HG02610 (cell line): ENCODE measurements around the gene PRKD2.
"Not testable (repeated sequence)": the region's sequence is repeated elsewhere in the genome, so short reads cannot be mapped to it uniquely, and the experiment has no call there.

ENCODE experiments used
- ATAC-seq: cut with Tn5 transposase; IDR thresholded peaks from one replicate; pipeline ENCODE4 v1.9.1; 2021; ENCODE audit warnings: mild to moderate bottlenecking, moderate library complexity; ENCODE audit not compliant: unreplicated experiment

The PRKD2 gene

DNA sequence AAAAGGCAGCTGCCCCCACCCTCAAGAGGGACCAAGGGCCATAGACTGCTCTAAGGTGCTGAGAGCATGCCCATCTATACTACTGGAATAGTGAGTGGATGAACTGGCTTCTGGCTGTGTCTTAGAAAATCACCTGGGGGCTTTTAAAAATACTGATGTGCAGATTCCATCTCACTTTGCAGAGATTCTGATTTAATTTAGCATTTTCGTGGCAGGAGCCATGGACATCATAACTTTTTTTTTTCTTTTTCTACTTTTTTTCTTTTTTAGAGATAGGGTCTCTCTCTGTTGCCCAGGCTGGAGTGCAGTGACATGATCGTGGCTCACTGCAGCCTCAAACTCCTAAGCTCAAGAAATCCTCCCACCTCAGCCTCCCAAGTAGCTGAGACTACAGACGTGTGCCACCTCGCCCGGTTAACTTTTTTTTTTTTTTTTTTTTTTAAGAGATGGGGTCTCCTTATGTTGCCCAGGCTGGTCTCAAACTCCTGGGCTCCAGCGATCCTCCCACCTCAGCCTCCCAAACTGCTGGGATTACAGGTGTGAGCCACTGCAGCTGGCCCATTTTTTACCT, 4.1 kb downstream of the PRKD2 start:
- ATAC-seq: not testable (repeated sequence)

- no peak for ATAC-seq
Measured at GRCh38 chr19:46710687-46711086, 6.2 kb downstream of the PRKD2 start.

DNA sequence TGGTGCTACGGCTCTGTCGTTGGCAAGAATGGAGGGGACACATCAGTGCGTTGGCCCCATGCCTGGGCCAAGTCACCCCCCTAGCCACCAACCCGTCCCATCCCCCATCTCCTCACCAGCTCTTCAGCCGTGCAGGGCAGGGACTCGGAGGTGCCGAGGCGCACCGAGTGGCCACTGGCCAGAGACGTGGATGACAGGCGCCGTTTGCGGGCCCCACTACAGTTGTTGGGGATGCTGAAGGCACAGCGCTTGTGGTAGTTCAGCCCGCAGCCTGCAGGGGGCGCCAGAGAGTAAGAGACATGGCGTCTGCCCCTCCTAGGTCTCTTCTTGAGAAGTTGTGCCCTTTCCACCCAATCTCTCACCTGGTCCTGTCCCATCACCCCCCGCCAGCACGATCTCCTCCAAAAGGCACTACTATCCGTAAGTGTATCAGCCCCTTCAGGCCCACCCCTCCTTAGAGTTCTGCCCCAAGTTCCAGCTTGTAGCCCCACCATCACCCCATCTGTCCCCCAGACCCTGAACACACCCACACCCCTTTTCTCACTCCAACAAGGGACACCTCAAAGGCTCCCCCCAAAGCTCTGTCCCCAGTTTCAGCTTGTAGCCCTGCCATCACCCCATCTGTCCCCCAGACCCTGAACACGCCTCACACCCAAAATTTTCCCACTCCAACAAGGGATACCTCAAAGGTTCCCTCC, 12.4 kb downstream of the PRKD2 start:
- no peak for ATAC-seq

DNA sequence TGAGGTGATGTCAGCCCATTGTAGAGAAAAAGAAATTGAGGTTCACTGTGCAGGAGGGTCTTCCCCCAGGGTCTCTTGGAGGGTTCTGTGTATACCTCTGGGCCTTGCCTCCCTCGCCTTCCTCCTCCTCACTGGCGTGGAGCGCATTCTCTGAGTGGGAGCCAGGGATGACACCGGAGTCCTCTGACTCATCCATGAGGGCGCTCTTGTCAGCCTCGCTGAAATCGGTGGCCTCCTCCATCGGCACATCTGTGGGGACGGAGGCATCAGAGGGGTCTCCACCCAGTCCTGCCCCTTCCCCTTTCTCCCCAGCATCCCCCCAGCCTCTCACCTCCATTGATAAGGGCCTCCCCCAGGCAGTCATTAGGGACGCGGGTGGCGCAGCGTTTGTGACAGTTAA, 16.2 kb downstream of the PRKD2 start:
- ATAC-seq: no peak

- no peak for ATAC-seq
Measured at GRCh38 chr19:46698395-46699321, 18.3 kb downstream of the PRKD2 start.

DNA sequence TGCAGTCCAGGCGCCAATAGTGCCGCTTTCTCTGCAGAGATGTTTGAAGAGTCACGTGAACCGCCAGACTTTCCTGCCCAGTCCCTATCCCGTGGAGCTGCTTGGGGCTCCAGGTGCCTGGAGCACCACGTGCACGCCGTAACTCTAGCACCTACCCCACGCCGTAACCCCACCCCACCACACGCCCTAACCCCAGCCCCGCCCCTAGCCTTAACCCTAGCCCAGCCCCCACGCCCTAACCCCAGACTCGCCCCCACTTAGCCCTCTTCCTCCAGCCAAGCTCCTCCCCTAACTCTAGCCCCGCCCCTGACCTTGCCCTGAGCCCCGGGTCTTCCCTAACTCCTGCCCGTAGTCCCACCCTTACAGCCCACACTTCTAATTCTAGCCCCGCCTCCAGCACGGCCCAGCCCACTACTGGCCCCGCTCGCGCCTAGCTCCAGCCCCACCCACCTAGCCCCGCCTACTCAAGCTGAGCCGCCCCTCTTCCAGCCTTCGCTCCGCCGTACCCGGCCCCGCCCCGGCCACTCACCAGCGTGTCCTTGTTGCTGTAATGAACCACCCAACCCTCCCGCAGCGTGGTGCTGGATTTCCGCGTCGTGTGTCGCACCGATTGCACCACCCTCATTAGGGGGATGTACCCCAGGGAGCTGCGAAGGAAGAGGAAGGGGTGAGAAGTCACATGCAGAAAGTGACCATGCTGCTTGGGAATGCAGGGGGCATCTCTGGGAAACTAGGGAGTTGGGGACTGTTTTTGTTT, 19.5 kb downstream of the PRKD2 start:
- ATAC-seq: no peak

DNA sequence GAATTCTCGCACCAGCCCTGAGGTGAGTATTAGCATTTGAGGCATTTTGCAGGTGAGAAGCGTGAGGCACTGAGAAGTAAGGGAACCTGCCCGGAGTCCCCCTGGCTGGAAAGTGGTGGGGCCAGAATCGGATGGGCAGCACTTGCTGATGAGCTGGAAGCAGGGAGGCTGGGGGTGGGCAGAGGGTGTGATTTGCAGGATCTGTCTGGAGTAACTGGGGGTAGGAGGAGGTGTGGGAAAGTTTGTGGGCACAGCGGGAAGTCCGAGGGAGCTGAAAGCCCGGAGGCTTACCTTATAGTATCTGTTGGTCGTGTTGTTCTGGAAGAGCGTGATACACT, 20.1 kb downstream of the PRKD2 start:
- no peak for ATAC-seq

GRCh38 chr19:46696052-46696451, 20.9 kb downstream of the PRKD2 start:
- no peak for ATAC-seq

DNA sequence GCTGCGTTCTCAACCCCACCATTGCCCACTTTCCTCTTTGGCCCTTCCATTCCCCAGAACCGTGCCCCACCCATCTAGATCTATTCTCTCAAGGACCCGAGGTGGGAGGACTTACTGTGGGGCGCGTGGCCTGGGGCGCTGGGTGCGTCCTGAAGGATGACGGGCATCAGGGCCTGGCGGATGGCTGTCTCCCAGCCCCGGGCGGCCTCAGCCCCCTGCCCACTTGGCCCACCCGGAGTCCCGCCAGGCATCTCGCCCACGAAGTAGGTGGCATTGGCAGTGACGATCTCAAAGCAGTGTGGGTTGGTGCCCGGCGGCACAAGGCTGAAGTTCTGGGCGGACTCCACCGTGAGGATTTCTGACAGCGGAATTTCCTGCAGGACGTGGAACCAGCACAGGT, 23.2 kb downstream of the PRKD2 start:
- no peak for ATAC-seq

DNA sequence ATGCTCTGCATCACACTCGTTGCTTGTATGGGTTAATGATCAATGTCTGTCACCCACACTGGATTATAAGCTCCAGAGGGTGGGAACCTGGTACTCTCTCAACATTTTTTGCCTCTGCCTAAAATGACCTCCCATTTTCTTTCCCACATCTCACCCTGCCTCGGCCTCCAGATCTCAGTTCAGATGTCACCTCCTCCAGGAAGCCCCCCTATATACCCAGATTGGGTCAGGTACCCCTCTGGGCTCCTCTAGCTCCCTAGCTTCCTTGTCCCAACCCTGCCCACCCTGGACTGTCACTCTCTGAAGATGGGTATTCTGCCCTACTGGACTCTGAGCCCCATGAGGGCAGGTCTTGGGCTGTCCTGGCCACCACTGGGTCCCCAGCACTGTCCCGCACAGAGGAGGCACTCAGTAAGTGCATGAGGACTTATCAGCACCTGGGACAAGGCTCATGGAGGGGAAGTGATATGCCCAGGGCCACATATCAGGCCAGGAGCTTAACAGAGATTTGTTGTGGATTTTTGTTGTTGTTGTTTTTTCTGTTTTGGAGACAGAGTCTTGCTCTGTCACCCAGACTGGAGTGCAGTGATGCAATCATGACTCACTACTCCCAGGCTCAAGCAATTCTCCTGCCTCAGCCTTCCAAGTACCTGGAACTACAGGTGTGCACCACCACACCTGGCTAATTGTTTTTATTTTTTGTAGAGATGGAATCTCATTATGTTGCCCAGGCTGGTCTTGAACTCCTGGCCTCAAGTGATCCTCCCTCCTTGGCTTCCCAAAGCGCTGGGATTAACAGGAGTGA, 23.8 kb downstream of the PRKD2 start:
- no peak for ATAC-seq

DNA sequence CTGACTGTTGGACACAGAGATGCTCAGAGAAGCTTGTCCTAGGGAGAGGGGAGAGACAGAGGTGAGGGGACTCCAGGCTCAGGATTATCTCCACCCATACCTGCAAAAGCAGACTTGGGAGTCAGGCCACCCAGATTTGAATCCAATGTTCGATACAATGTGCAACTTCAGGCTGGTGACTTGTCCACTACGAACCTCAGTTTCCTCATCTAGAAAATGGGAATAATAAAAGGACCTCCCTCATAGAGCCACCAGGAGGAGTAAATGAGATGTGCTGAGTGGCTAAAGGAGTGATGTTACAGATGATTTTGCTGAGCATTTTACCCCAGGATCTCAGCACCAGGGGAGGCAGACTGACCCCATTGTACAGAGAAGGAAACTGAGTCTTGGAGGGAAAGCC, 25.0 kb downstream of the PRKD2 start:
- no peak for ATAC-seq

GRCh38 chr19:46691104-46691503, 25.8 kb downstream of the PRKD2 start:
- ATAC-seq: no peak

DNA sequence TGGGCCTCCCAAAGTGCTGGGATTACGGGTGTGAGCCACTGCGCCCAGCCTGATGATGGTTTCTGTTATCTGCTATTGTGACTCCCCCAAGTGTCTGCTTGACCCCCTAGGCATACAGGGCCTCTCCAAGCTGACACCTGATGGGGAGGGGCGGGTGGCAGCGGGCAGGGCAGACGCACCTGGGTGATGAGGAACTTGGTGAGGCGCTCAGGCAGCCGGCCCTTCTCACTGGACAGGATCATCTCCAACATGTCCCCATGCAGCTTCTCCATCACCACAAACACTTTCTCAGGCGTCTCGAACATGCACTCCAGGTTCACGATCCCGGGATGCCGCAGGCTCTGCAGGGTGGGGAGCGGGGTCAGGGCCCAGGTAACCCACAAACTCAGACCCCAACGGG, 27.6 kb downstream of the PRKD2 start:
- no peak for ATAC-seq

DNA sequence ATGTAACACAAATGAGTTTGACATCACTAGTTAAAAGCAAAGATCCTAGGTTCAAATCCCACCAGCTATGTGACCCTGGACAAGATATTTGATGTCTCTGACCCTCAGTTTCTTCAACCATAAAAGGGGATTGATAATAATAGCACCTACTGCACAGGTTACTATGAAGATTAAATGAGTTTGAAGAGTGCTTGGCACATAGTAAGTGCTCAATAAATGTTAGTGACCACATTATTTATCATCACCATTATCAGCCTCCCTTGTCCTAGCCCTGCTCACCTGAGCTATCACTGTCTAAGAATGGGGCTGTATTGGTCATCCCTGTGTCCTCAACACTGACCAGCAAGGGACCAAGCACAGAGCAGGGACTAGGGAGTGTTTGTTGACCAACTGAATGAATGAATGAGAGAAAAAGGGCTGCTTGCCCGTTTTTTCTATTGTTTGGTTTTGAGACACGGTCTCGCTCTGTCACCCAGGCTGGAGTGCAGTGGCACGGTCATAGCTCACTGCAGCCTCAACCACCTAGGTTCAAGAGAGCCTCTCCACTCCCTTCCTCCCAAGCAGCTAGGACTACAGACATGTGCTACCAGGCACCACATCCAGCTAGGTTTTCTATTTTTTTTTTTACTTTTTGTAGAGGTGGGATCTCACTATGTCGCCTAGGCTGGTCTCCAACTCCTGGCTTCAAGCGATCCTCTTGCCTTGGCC, 29.3 kb downstream of the PRKD2 start:
- ATAC-seq: no peak

DNA sequence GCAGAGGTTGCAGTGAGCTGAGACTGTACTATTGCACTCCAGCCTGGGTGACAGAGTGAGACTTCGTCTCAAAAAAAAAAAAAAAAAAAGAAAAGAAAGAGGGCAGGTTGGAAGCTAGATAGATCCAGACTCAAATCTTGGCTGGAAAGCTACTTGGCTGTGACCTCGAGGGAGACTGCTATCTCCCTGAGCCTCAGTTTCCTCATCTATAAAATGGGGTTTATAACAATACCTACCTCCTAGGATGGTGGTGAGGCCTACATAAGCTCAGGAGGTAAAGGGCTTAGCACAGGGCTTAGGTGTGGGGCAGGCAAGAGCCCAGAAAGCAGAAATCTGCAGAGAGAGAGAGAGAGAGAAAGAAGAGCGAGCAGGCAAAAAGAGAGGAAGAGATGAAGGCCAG, 31.7 kb downstream of the PRKD2 start:
- ATAC-seq: no peak

DNA sequence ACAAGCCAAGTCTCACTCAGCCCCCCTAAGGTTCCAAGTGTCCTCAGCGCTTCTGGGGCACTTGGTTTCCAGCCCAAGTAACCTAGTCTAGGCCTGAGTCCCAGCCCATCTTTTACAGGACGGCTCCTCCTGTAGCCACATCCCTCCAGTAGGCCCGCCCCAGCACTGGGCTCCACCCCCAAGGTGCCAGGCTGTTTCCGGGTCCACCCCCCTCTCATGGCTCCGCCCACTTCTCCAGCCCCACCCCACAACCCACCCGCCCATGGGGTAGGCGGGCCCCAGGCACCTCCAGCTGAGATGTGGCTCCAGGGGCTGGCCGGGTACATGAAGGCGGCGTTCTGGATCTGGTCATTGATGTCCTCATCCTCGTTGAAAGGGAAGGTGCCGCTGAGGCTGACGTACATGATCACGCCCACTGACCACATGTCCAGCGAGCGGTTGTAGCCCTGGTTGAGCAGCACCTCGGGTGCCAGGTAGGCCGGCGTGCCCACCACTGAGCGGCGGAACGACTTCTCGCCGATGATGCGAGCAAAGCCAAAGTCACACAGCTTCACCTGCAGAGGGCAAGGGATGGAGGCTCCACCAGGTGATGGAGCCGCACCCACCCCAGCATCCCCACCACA, 38.7 kb downstream of the PRKD2 start:
- ATAC-seq: no peak

DNA sequence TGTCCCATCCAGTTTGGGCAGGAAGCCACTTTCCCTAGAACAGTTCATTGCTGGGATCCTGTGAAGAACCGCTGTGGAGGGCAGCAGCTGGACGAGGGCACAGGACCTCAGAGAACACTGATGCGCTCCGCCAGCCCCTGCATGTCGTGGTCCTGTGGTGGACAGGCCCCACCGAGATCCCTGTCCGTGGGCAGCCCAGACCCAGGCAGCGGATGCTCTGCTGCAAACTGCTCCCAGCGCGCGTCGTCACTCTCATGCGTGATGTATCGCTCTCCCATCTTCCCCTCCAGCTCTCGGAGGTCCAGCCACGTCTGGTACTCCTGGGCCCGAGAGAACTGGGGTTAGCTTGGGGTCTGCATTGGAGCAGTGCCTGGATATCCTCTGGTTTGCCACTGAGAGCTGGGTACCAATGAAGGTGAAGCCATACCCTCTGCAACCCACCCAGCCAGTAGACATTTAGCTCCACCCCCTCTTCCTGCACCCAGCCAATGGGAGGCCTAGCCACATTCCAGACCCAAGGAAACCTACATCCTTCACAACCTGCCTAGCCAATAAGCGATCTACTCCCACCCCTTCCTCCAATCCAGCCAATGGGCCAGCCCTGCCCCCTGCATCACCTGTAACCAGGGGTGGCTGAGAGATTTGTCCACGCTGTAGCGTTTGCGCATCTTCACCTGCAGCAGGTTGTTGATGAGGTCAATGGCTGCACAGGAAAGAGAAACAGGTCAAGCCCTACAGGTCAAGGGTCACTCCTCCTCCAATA, 42.3 kb downstream of the PRKD2 start:
- no peak for ATAC-seq

GRCh38 chr19:46670813-46671212, 46.1 kb downstream of the PRKD2 start:
- ATAC-seq: no peak

- no peak for ATAC-seq
Measured at GRCh38 chr19:46668662-46669061, 48.3 kb downstream of the PRKD2 start.
